WTC11 (cell line): ENCODE data around the gene ADCY3. TPM values are rescaled to one million over a fixed set of nuclear protein-coding genes. Genes with fewer than 3 reads are reported as not detected.

Source experiments
- ATAC-seq: fragments of 200-7000 bp; cut with Tn5 transposase; 2 replicates; pipeline ENCODE4 v1.10.0; 2021; ENCODE audit warnings: mild to moderate bottlenecking, moderate library complexity
- CTCF ChIA-PET: fragments of 300-600 bp; sonication (Branson Sonifier 250); formaldehyde crosslinking; loops from one replicate; lab custom pipeline; 2021; ENCODE audit warnings: antibody characterized with exemption; lab: Charles Lee
- POLR2A ChIA-PET: fragments of 350-600 bp; sonication (Branson Sonifier 250); formaldehyde crosslinking; loops from one replicate; lab custom pipeline; 2021; ENCODE audit warnings: antibody characterized with exemption; lab: Charles Lee
- DNase-seq: peaks from one replicate; pipeline ENCODE4 v3.0.0; 2021; ENCODE audit warnings: low spot score
- H3K27ac Mint-ChIP-seq: 2 replicates; pipeline ENCODE4 v1.8.0; 2021; ENCODE audit warnings: mixed read lengths
- H3K27me3 Mint-ChIP-seq: 2 replicates; pipeline ENCODE4 v1.8.0; 2021; ENCODE audit warnings: low read depth, mild to moderate bottlenecking, moderate library complexity, mixed read lengths
- H3K36me3 Mint-ChIP-seq: 2 replicates; pipeline ENCODE4 v1.8.0; 2021; ENCODE audit warnings: mixed read lengths
- H3K4me1 Mint-ChIP-seq: 2 replicates; pipeline ENCODE4 v1.8.0; 2022; ENCODE audit warnings: mixed read lengths
- H3K4me3 Mint-ChIP-seq: 2 replicates; pipeline ENCODE4 v1.8.0; 2021; ENCODE audit warnings: mild to moderate bottlenecking, moderate library complexity, mixed read lengths
- H3K9me3 Mint-ChIP-seq: 2 replicates; pipeline ENCODE4 v1.8.0; 2021; ENCODE audit warnings: mixed read lengths
- ARID4B ChIP-seq: sonication (generic); formaldehyde crosslinking; IDR thresholded peaks from 2 replicates; pipeline ENCODE4 v1.8.0; 2023; ENCODE audit warnings: missing genetic modification reagents, mild to moderate bottlenecking, borderline replicate concordance
- ATF2 ChIP-seq: sonication (generic); formaldehyde crosslinking; IDR thresholded peaks from 2 replicates; pipeline ENCODE4 v1.8.1; 2022; ENCODE audit warnings: low read depth, missing genetic modification reagents, borderline replicate concordance
- ELF4 ChIP-seq: sonication (generic); formaldehyde crosslinking; IDR thresholded peaks from 2 replicates; pipeline ENCODE4 v1.8.1; 2022; ENCODE audit warnings: low read depth, mild to moderate bottlenecking, moderate library complexity, missing genetic modification reagents
- ESRRA ChIP-seq: sonication (generic); formaldehyde crosslinking; IDR thresholded peaks from 2 replicates; pipeline ENCODE4 v1.8.1; 2022; ENCODE audit warnings: mild to moderate bottlenecking, missing genetic modification reagents, borderline replicate concordance
- ETV6 ChIP-seq: sonication (generic); formaldehyde crosslinking; IDR thresholded peaks from 2 replicates; pipeline ENCODE4 v1.8.1; 2022; ENCODE audit warnings: mild to moderate bottlenecking, missing genetic modification reagents
- JUN ChIP-seq: sonication (generic); formaldehyde crosslinking; IDR thresholded peaks from 2 replicates; pipeline ENCODE4 v1.8.0; 2023; ENCODE audit warnings: mild to moderate bottlenecking, missing genetic modification reagents
- MXD4 ChIP-seq: fragments of 250-450 bp; sonication (Bioruptor Pico); IDR thresholded peaks from 2 replicates; pipeline ENCODE4 v1.8.0; 2021; ENCODE audit warnings: mild to moderate bottlenecking, moderate library complexity, borderline replicate concordance
- OVOL2 ChIP-seq: fragments of 250-450 bp; sonication (Bioruptor Pico); IDR thresholded peaks from 2 replicates; pipeline ENCODE4 v1.9.0; 2021; ENCODE audit warnings: mild to moderate bottlenecking, borderline replicate concordance
- TEAD4 ChIP-seq: sonication (generic); formaldehyde crosslinking; IDR thresholded peaks from 2 replicates; pipeline ENCODE4 v1.8.0; 2022; ENCODE audit warnings: mild to moderate bottlenecking, missing genetic modification reagents
- ZBTB21 ChIP-seq: sonication (generic); formaldehyde crosslinking; IDR thresholded peaks from 2 replicates; pipeline ENCODE4 v1.8.1; 2023; ENCODE audit warnings: mild to moderate bottlenecking, missing genetic modification reagents, borderline replicate concordance
- ZBTB43 ChIP-seq: sonication (generic); formaldehyde crosslinking; IDR thresholded peaks from 2 replicates; pipeline ENCODE4 v1.8.1; 2023; ENCODE audit warnings: mild to moderate bottlenecking, missing genetic modification reagents
- ZMAT4 ChIP-seq: fragments of 250-450 bp; sonication (Bioruptor Pico); IDR thresholded peaks from 2 replicates; pipeline ENCODE4 v1.9.0; 2021; ENCODE audit warnings: mild to moderate bottlenecking
- ZNF219 ChIP-seq: sonication (generic); formaldehyde crosslinking; IDR thresholded peaks from 2 replicates; pipeline ENCODE4 v1.8.0; 2023; ENCODE audit warnings: missing genetic modification reagents, mild to moderate bottlenecking, borderline replicate concordance
- ZNF396 ChIP-seq: fragments of 250-450 bp; sonication (Bioruptor Pico); IDR thresholded peaks from 2 replicates; pipeline ENCODE4 v1.8.0; 2021; ENCODE audit warnings: mild to moderate bottlenecking, moderate library complexity, borderline replicate concordance
- ZNF532 ChIP-seq: fragments of 250-450 bp; sonication (Bioruptor Pico); IDR thresholded peaks from 2 replicates; pipeline ENCODE4 v1.9.0; 2021; ENCODE audit warnings: mild to moderate bottlenecking, borderline replicate concordance
- total RNA-seq: library from RNA; stranded (reverse); gene quantifications from 3 replicates; pipeline ENCODE4 v1.2.3, GENCODE V29; 2021
- TF ChIP-seq, protein P1 (sequence below): sonication (generic); formaldehyde crosslinking; IDR thresholded peaks from 2 replicates; pipeline ENCODE4 v1.8.1; 2023; ENCODE audit warnings: mild to moderate bottlenecking, missing genetic modification reagents, moderate library complexity
- TF ChIP-seq, protein P2 (sequence below): sonication (generic); formaldehyde crosslinking; conservative IDR thresholded peaks from 2 replicates; pipeline ENCODE4 v1.8.1; 2023; ENCODE audit warnings: mild to moderate bottlenecking, low read depth, missing genetic modification reagents, moderate library complexity

Gene ADCY3
- total RNA-seq, 1 experiment from 2014 or later, result 37.1 TPM

DNA sequence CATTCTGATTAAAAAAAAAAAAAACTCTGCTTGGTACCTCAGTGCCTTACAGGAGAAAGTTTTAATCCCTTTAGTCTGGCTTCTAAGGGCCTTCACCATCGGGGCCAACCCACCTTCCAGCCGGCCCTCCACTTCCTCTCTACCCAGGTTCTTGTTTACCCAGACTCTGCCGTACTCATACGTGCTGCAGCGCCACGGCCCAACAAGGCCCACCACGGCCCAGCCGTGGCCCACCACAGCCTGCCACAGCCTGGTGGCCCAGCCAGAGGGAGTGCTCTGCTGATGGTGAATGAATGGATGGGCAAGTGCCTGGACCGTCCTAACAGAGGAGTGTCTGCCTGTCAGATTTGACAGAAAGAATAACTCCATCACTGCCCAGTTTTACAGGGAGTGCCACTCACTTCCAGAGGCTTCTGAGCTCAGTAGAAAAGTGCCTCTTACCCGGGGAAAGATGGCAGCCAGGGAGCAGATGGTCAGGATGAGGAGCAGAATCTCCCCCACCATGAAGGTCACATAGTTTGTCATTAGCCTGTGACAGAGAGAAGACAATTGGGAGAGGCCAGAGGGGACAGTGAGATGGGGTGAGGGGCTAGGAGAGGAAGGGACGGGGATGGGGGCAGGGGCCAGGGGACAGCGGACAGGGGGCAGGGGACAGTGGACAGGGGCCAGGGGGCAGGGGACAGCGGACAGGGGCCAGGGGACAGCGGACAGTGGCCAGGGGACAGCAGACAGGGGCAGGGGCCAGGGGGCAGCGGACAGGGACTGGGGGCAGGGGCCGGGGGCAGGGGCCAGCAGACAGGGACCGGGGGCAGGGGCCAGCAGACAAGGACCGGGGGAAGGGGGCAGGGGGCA is 88.6 kb downstream of the ADCY3 start (continued):
- TF ChIP-seq ZNF532 (no peak), ATF2 (CRISPR knock-in tag) (no peak), ZBTB21 (no peak), MXD4 (CRISPR knock-in tag) (no peak), ELF4 (CRISPR knock-in tag) (no peak)

DNA sequence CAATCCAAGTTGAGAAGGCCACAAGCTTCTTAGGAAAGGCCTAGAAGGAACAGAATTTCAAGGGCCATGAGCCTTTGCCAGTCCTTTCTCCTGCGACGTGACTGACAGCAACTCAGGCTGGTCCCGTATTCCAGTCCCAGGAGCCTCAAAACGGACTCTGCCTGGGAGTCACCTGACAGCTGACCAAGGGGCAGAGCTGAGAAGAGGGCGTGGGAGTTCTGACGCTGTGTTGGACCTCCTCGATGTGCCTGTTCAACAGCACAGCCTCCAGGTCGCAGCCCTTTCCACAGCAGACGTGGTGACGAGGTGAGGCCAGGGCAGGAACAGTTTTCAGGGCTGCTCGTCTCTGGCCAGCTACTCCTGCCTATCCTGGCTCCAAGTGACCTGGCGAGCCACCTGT is 89.3 kb downstream of the ADCY3 start:
- CTCF ChIA-PET, result interaction anchor here (0.8 to 2.5 kb wide), 15 partner anchors 9 to 420 kb away, joined by 3 to 10 read pairs (median 4); partner anchors contain the start of gene EFR3B
- TF ChIP-seq TEAD4 (no peak), ZMAT4 (CRISPR knock-in tag) (no peak), ATF2 (CRISPR knock-in tag) (no peak), ESRRA (CRISPR knock-in tag) (no peak), ZBTB43 (no peak), ARID4B (CRISPR knock-in tag) (no peak), ETV6 (no peak), ZNF219 (no peak), JUN (CRISPR knock-in tag) (no peak), OVOL2 (no peak), ZNF396 (CRISPR knock-in tag) (no peak)
- TF ChIP-seq, protein P1, sequence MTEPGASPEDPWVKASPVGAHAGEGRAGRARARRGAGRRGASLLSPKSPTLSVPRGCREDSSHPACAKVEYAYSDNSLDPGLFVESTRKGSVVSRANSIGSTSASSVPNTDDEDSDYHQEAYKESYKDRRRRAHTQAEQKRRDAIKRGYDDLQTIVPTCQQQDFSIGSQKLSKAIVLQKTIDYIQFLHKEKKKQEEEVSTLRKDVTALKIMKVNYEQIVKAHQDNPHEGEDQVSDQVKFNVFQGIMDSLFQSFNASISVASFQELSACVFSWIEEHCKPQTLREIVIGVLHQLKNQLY, result no peak
- TF ChIP-seq, protein P2, sequence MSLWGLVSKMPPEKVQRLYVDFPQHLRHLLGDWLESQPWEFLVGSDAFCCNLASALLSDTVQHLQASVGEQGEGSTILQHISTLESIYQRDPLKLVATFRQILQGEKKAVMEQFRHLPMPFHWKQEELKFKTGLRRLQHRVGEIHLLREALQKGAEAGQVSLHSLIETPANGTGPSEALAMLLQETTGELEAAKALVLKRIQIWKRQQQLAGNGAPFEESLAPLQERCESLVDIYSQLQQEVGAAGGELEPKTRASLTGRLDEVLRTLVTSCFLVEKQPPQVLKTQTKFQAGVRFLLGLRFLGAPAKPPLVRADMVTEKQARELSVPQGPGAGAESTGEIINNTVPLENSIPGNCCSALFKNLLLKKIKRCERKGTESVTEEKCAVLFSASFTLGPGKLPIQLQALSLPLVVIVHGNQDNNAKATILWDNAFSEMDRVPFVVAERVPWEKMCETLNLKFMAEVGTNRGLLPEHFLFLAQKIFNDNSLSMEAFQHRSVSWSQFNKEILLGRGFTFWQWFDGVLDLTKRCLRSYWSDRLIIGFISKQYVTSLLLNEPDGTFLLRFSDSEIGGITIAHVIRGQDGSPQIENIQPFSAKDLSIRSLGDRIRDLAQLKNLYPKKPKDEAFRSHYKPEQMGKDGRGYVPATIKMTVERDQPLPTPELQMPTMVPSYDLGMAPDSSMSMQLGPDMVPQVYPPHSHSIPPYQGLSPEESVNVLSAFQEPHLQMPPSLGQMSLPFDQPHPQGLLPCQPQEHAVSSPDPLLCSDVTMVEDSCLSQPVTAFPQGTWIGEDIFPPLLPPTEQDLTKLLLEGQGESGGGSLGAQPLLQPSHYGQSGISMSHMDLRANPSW (CRISPR knock-in tag), result no peak

More for the DNA sequence above, 89.3 kb downstream of the ADCY3 start:
- H3K9me3 Mint-ChIP-seq, result peaks cover under 1% of the 10 kb centered on the region; the same call in 1 of the 2 replicates
- ATAC-seq (no peak), DNase-seq (peak; percentile 6)
- no peak overlapping the region for H3K4me3 Mint-ChIP-seq
- H3K27ac Mint-ChIP-seq, result no peak overlapping the region
- peaks cover 21% of the 10 kb centered on the region for H3K36me3 Mint-ChIP-seq
- H3K4me1 Mint-ChIP-seq, result peaks cover 35% of the 10 kb centered on the region
- no peaks in the 10 kb centered on the region; the same call in 1 of the 2 replicates for H3K27me3 Mint-ChIP-seq
- POLR2A ChIA-PET, result no interaction called here
